ENCODE measurements around the gene NECTIN1.

DNA sequence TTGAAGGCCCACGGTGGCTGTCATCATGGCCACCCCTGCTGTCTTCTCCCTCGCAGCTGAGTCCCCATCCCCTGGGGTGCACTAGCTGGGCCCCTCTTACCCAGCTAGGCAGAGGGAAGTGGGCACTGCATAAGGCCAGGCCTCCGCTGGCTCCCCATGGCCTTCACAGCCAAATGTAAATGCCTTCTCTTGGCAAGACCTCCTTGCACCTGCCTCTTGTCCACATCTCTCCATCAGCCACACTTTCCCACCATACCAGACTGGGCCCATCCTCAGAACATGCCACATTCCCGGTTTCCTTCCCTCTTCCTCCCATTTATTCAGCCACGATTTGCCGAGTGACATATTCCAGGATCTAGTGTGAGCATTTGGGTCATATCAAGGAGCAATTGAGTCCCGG is 49.7 kb downstream of the NECTIN1 start:
- TF ChIP-seq, protein P1, sequence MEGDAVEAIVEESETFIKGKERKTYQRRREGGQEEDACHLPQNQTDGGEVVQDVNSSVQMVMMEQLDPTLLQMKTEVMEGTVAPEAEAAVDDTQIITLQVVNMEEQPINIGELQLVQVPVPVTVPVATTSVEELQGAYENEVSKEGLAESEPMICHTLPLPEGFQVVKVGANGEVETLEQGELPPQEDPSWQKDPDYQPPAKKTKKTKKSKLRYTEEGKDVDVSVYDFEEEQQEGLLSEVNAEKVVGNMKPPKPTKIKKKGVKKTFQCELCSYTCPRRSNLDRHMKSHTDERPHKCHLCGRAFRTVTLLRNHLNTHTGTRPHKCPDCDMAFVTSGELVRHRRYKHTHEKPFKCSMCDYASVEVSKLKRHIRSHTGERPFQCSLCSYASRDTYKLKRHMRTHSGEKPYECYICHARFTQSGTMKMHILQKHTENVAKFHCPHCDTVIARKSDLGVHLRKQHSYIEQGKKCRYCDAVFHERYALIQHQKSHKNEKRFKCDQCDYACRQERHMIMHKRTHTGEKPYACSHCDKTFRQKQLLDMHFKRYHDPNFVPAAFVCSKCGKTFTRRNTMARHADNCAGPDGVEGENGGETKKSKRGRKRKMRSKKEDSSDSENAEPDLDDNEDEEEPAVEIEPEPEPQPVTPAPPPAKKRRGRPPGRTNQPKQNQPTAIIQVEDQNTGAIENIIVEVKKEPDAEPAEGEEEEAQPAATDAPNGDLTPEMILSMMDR (IDR thresholded peaks at IDR 0.05; ENCODE audit: extremely low read depth in 1 of 2, insufficient read depth in 1 of 2, low read depth in 1 of 2, low read length in 2 of 2): no peak
- no peak for TF ChIP-seq POLR2A (IDR thresholded peaks at IDR 0.05; ENCODE audit: low read depth, low read length)
- TF ChIP-seq, protein P2, sequence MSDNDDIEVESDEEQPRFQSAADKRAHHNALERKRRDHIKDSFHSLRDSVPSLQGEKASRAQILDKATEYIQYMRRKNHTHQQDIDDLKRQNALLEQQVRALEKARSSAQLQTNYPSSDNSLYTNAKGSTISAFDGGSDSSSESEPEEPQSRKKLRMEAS (IDR thresholded peaks at IDR 0.05; ENCODE audit: insufficient read depth, insufficient read length): no peak
- no peak for TF ChIP-seq POLR2AphosphoS5 (IDR thresholded peaks at IDR 0.05; ENCODE audit: insufficient read depth, low read depth, low read length)

Measured in endothelial cell of umbilical vein (primary cell).